Peyer's patch (tissue), 4 donors: Measurements from ENCODE around the gene AP2A2.

ENCODE experiments used
- POLR2A ChIP-seq, 2 donors: fragments of 450-650 bp; IDR thresholded peaks; one replicate each; pipeline ENCODE4 v1.5.1; 2017; ENCODE audit warnings: antibody characterized with exemption in 2 of 2, mild to moderate bottlenecking in 2 of 2, moderate library complexity in 2 of 2
- TF ChIP-seq, protein P1 (sequence below), 6 experiments: fragments of 450-650 bp in 4 of 6; fragments of 200-600 bp in 2 of 6; sonication (generic) in 1 of 6; IDR thresholded peaks; one replicate each; pipeline ENCODE4 v1.5.1; 2017 to 2019; ENCODE audit warnings: antibody characterized with exemption in 6 of 6, mild to moderate bottlenecking in 3 of 6, moderate library complexity in 1 of 6

DNA sequence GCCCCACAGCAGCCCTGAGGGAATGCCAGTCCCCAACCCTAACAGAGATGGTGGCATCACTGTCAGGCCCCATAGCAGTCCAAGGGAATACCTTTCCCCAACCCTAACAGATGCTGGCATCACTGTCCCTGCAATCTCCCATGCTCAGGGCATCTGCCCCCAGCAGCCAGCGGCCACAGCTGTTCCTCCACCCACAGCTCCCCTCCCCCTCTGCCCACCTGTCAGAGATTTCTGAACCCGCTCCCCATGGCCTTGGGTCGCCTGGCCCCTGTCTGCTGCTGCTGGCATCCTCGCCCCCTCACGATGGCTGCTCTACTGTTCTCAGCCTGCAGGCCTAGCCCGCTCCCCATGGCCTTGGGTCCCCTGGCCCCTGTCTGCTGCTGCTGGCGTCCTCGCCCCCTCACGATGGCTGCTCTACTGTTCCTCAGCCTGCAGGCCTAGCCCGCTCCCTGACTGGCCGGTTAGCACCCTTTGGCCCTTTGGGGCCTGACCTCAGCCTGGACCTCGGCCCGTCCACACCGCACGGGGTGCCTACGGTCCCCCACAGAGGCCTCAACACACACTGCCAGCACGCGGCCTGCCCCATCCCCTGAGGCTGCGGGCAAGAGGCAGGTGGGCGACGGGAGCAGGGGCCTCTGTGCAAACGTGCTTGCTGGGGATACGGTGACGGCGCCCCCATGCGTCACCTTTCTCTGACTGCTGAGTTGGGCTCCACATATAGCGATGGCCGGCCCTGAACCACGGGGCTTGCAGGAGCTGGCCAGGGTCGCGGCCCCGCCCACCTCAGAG is 35.8 kb upstream of the AP2A2 start:
- TF ChIP-seq, protein P1, sequence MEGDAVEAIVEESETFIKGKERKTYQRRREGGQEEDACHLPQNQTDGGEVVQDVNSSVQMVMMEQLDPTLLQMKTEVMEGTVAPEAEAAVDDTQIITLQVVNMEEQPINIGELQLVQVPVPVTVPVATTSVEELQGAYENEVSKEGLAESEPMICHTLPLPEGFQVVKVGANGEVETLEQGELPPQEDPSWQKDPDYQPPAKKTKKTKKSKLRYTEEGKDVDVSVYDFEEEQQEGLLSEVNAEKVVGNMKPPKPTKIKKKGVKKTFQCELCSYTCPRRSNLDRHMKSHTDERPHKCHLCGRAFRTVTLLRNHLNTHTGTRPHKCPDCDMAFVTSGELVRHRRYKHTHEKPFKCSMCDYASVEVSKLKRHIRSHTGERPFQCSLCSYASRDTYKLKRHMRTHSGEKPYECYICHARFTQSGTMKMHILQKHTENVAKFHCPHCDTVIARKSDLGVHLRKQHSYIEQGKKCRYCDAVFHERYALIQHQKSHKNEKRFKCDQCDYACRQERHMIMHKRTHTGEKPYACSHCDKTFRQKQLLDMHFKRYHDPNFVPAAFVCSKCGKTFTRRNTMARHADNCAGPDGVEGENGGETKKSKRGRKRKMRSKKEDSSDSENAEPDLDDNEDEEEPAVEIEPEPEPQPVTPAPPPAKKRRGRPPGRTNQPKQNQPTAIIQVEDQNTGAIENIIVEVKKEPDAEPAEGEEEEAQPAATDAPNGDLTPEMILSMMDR (IDR thresholded peaks at IDR 0.05): no peak
- TF ChIP-seq POLR2A (IDR thresholded peaks at IDR 0.05): no peak
